Transverse colon (tissue), 3 donors: Measurements from ENCODE around the gene ACAP2.

Experiments used
- EP300 ChIP-seq: sonication (generic); formaldehyde crosslinking; IDR thresholded peaks from one replicate; pipeline ENCODE4 v1.6.1; 2017; ENCODE audit warnings: antibody characterized with exemption, low read depth
- POLR2A ChIP-seq: fragments of 450-650 bp; IDR thresholded peaks from one replicate; pipeline ENCODE4 v1.6.1; 2016; ENCODE audit warnings: antibody characterized with exemption, mild to moderate bottlenecking, moderate library complexity
- TF ChIP-seq, protein P1 (sequence below), 5 experiments: fragments of 200-600 bp in 3 of 5; fragments of 450-650 bp in 2 of 5; sonication (generic) in 3 of 5; IDR thresholded peaks; 1 replicate in 2 of 5; 2 replicates in 3 of 5; pipeline ENCODE4 v1.5.1; 2016 to 2017; ENCODE audit warnings: antibody characterized with exemption in 5 of 5, inconsistent platforms in 3 of 5, mild to moderate bottlenecking in 2 of 5, moderate library complexity in 1 of 5

DNA sequence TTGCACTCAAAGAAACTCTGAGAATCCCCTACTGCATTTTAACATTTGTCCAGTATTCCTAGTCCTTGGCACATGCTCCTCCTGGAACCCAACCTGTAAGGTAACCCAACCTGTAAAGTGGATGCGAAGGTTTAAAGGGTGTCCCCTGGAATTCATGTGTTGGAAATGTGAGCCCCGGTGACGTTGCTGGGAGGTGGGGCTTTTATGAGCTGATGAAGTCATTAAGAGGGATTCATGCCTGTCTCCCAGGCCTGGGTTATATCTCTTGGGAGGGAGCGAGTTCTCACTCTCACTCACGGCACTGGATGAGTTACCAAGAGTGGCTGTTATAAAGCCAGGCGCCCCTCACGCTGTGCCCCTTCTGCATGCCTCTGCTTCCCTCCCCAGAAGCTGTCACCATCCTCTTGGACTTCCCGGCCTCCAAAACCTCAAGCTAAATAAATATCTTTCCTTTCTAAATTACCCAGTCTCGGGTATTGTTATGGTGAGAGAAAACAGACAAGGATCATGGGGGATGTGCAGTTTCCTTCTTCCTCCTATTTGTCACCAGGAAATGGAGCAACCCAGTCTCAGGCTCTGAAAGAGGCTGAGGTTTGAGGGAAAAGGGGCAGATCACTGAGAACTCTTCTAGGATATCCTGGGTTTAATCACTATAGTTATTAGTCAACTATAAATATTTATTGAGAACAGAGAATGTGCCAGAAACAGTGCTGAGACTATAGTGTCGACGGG lies 179.5 kb downstream of the ACAP2 start:
- TF ChIP-seq, protein P1, sequence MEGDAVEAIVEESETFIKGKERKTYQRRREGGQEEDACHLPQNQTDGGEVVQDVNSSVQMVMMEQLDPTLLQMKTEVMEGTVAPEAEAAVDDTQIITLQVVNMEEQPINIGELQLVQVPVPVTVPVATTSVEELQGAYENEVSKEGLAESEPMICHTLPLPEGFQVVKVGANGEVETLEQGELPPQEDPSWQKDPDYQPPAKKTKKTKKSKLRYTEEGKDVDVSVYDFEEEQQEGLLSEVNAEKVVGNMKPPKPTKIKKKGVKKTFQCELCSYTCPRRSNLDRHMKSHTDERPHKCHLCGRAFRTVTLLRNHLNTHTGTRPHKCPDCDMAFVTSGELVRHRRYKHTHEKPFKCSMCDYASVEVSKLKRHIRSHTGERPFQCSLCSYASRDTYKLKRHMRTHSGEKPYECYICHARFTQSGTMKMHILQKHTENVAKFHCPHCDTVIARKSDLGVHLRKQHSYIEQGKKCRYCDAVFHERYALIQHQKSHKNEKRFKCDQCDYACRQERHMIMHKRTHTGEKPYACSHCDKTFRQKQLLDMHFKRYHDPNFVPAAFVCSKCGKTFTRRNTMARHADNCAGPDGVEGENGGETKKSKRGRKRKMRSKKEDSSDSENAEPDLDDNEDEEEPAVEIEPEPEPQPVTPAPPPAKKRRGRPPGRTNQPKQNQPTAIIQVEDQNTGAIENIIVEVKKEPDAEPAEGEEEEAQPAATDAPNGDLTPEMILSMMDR (IDR thresholded peaks at IDR 0.05) = no peak
- TF ChIP-seq POLR2A (no peak), EP300 (no peak)
